DOHH2 (cell line): ENCODE measurements around the gene ATP8B2.

ENCODE experiments used
- H3F3A ChIP-seq: fragments of 200-600 bp; sonication (generic), shearing (Covaris generic); 2 replicates; pipeline ENCODE4 v1.6.0; 2016; ENCODE audit warnings: antibody characterized with exemption, mild to moderate bottlenecking; ENCODE audit not compliant: control insufficient read depth, insufficient read depth
- H3K27ac ChIP-seq: fragments of 200-600 bp; sonication (generic); 2 replicates; pipeline ENCODE4 v1.5.1; 2014; ENCODE audit warnings: low read depth, mild to moderate bottlenecking, low read length, moderate library complexity
- H3K27me3 ChIP-seq: fragments of 200-600 bp; sonication (generic); 2 replicates; pipeline ENCODE4 v1.6.1; 2014; ENCODE audit warnings: mild to moderate bottlenecking, low read length, mixed read lengths; ENCODE audit not compliant: control insufficient read depth
- H3K36me3 ChIP-seq: fragments of 200-600 bp; sonication (generic); 2 replicates; pipeline ENCODE4 v1.6.1; 2014; ENCODE audit warnings: mild to moderate bottlenecking, low read length, moderate library complexity, mixed read lengths; ENCODE audit not compliant: control insufficient read depth
- H3K4me1 ChIP-seq: fragments of 200-600 bp; sonication (generic); 2 replicates; pipeline ENCODE4 v1.6.1; 2014; ENCODE audit warnings: mild to moderate bottlenecking, low read length, mixed read lengths; ENCODE audit not compliant: control insufficient read depth
- H3K4me2 ChIP-seq: fragments of 200-600 bp; sonication (generic); 2 replicates; pipeline ENCODE4 v1.6.0; 2014; ENCODE audit warnings: mild to moderate bottlenecking, low read length, moderate library complexity
- H3K4me3 ChIP-seq: fragments of 200-600 bp; sonication (generic); 2 replicates; pipeline ENCODE4 v1.5.1; 2014; ENCODE audit warnings: mild to moderate bottlenecking, low read length, mixed read lengths
- H3K79me2 ChIP-seq: fragments of 200-600 bp; sonication (generic); 2 replicates; pipeline ENCODE4 v1.6.1; 2014; ENCODE audit warnings: mild to moderate bottlenecking, low read length, mixed read lengths; ENCODE audit not compliant: control insufficient read depth
- H3K9me2 ChIP-seq: fragments of 200-600 bp; sonication (generic); replicated peaks from 2 replicates; pipeline ENCODE4 v1.6.1; 2014; ENCODE audit warnings: mild to moderate bottlenecking, low read length, mixed read lengths; ENCODE audit not compliant: control insufficient read depth
- H3K9me3 ChIP-seq: fragments of 200-600 bp; sonication (generic); 2 replicates; pipeline ENCODE4 v1.6.1; 2014; ENCODE audit warnings: antibody characterized with exemption, low read length, mixed read lengths; ENCODE audit not compliant: control insufficient read depth, insufficient read depth
- H4K20me1 ChIP-seq: fragments of 200-600 bp; sonication (generic); 2 replicates; pipeline ENCODE4 v1.6.0; 2014; ENCODE audit warnings: low read depth, mild to moderate bottlenecking, antibody characterized with exemption, low read length, moderate library complexity; ENCODE audit not compliant: control insufficient read depth, insufficient read depth
- CTCF ChIP-seq: fragments of 200-600 bp; sonication (generic); IDR thresholded peaks from one replicate; pipeline ENCODE4 v1.5.1; 2014; ENCODE audit warnings: antibody characterized with exemption, mild to moderate bottlenecking, low read depth, low read length; ENCODE audit not compliant: poor library complexity, severe bottlenecking
- EZH2phosphoT487 ChIP-seq: fragments of 200-600 bp; sonication (generic); IDR thresholded peaks from 2 replicates; pipeline ENCODE4 v1.6.1; 2017; ENCODE audit warnings: borderline replicate concordance, mild to moderate bottlenecking, antibody characterized with exemption, low read length, moderate library complexity, mixed read lengths

The ATP8B2 gene

DNA sequence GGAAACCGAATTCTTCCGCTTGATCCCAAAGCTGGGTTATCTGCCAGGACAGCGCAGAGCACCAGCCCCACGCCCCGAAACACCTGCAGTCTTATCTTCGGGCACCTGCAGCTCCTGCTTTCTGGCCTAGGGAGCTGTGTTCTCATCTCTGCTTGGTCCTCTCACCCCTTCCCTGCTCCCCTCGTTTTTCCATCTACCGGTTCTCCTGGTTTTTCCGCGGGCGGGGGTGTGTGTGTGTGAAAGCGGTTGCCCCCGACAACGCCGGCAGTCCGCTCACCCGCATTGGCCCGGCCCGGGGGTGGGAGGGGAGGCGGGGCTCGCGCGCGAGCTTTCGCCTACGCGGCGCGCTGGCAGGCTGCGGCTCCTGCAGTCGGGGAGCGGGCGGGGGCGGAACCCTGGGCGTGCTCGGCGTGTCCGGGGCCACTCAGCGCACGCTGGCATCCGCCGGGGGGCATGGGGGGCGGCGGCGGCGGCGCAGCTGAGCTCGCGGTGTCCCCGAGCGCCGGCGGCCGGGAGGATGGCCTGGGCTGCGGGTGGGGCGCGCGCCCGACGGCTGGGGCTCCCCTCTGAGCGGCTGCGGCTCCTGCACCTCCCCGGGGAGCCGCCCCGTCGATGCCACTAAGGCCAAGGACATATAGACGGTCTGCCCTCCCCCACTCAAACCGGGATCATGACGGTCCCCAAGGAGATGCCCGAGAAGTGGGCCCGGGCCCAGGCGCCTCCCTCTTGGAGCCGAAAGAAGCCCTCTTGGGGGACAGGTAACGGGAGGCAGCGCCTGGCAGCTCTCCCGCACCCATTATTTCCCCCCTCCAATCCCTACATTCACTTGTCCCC is 3.2 kb downstream of the ATP8B2 start:
- Histone ChIP-seq H3F3A (no peaks in the 10 kb centered on the region), H3K9me2 (no peaks in the 10 kb centered on the region), H3K36me3 (no peaks in the 10 kb centered on the region), H3K27me3 (peaks cover 73% of the 10 kb centered on the region), H3K27ac (no peak overlapping the region), H4K20me1 (peaks cover 5% of the 10 kb centered on the region; the same call in 1 of the 2 replicates), H3K9me3 (no peaks in the 10 kb centered on the region), H3K4me1 (peaks cover 46% of the 10 kb centered on the region), H3K79me2 (no peaks in the 10 kb centered on the region), H3K4me2 (peak overlapping the region; percentile 56), H3K4me3 (peak overlapping the region; percentile 50)
- TF ChIP-seq EZH2phosphoT487 (peak; percentile 48; the same call in 1 of the 2 replicates), CTCF (no peak)

DNA sequence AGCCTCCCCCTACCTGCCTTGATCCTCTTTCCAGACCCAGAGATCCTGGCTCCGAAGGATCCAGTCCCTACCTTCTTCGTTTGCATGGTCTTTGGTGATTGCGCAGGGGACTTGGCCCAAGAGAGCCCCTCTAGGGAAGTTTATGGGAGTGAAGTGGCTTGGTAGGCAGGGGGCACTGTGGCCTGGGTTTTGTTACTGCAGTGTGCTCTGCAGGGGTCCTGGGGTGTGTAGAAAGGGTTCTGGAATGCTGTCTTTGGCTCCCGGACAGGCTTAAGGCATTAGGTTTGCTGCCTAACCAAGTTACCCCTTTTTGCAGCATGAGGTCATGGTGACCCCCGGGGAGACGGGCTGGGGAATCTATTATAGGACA is 3.8 kb downstream of the ATP8B2 start:
- H3K4me3 ChIP-seq = no peak overlapping the region
- H4K20me1 ChIP-seq = peaks cover 5% of the 10 kb centered on the region; the same call in 1 of the 2 replicates
- no peaks in the 10 kb centered on the region for H3F3A ChIP-seq
- no peaks in the 10 kb centered on the region for H3K9me2 ChIP-seq
- H3K4me2 ChIP-seq = peak overlapping the region; percentile 56; the same call in 1 of the 2 replicates
- no peaks in the 10 kb centered on the region for H3K79me2 ChIP-seq
- H3K27ac ChIP-seq = no peak overlapping the region
- H3K36me3 ChIP-seq = no peaks in the 10 kb centered on the region
- H3K4me1 ChIP-seq = peaks cover 46% of the 10 kb centered on the region
- TF ChIP-seq CTCF (peak; percentile 33), EZH2phosphoT487 (no peak)
- H3K9me3 ChIP-seq = no peaks in the 10 kb centered on the region
- H3K27me3 ChIP-seq = peaks cover 72% of the 10 kb centered on the region

- Histone ChIP-seq H3K4me2 (no peak overlapping the region), H3K79me2 (no peaks in the 10 kb centered on the region), H3K4me1 (peaks cover 45% of the 10 kb centered on the region), H3F3A (no peaks in the 10 kb centered on the region), H3K4me3 (no peak overlapping the region), H3K27ac (no peak overlapping the region), H3K27me3 (peaks cover 69% of the 10 kb centered on the region), H3K36me3 (no peaks in the 10 kb centered on the region), H4K20me1 (peaks cover 5% of the 10 kb centered on the region; the same call in 1 of the 2 replicates), H3K9me3 (no peaks in the 10 kb centered on the region), H3K9me2 (no peaks in the 10 kb centered on the region)
- TF ChIP-seq EZH2phosphoT487 = no peak
- no peak for TF ChIP-seq CTCF
Observed at GRCh38 chr1:154329551-154330131, 4.3 kb downstream of the ATP8B2 start.
